SJSA1 (cell line): ENCODE data around the gene DNAJC11. TPM values are rescaled to one million over a fixed set of nuclear protein-coding genes. Genes with fewer than 3 reads are reported as not detected.

Experiments used
- DNase-seq, 2 experiments: peaks; one replicate each; pipeline ENCODE4 v3.0.0-alpha.2; 2015 to 2020; ENCODE audit warnings: low spot score in 2 of 2, low read depth in 1 of 2
- H3K27ac ChIP-seq: fragments of 250-450 bp; sonication (Bioruptor Pico); 2 replicates; pipeline ENCODE4 v1.5.1; 2020; ENCODE audit warnings: mild to moderate bottlenecking, moderate library complexity
- H3K27me3 ChIP-seq: fragments of 250-450 bp; sonication (Bioruptor Pico); replicated peaks from 2 replicates; pipeline ENCODE4 v1.5.1; 2020; ENCODE audit warnings: mild to moderate bottlenecking, moderate library complexity
- H3K36me3 ChIP-seq: fragments of 250-450 bp; sonication (Bioruptor Pico); 2 replicates; pipeline ENCODE4 v1.5.1; 2020; ENCODE audit warnings: mild to moderate bottlenecking
- H3K4me1 ChIP-seq: fragments of 250-450 bp; sonication (Bioruptor Pico); replicated peaks from 2 replicates; pipeline ENCODE4 v1.6.1; 2021; ENCODE audit warnings: mild to moderate bottlenecking
- H3K4me3 ChIP-seq: fragments of 250-450 bp; sonication (Bioruptor Pico); 2 replicates; pipeline ENCODE4 v1.5.1; 2020; ENCODE audit warnings: mild to moderate bottlenecking
- H3K9me3 ChIP-seq: fragments of 250-450 bp; sonication (Bioruptor Pico); replicated peaks from 2 replicates; pipeline ENCODE4 v1.5.1; 2020; ENCODE audit warnings: mild to moderate bottlenecking
- total RNA-seq: library from RNA; depleted of rRNA; stranded (reverse); fragments of >200 nt; shearing (Covaris generic); gene quantifications from 2 replicates; pipeline ENCODE4 v1.2.3, GENCODE V29; 2014

Gene DNAJC11
- total RNA-seq, 1 experiment from 2014 or later, result 40.1 TPM

- Histone ChIP-seq H3K36me3 (peaks cover 74% of the 10 kb centered on the region), H3K4me1 (peaks cover 6% of the 10 kb centered on the region), H3K27me3 (no peaks in the 10 kb centered on the region), H3K4me3 (no peak overlapping the region), H3K27ac (no peak overlapping the region), H3K9me3 (no peaks in the 10 kb centered on the region)
- no peak for DNase-seq
Measured at GRCh38 chr1:6619045-6619444, 82.6 kb downstream of the DNAJC11 start.

GRCh38 chr1:6614929-6615785 is 86.5 kb downstream of the DNAJC11 start:
- Histone ChIP-seq H3K27me3 (no peaks in the 10 kb centered on the region), H3K36me3 (peaks cover 40% of the 10 kb centered on the region), H3K27ac (no peak overlapping the region; the same call in 1 of the 2 replicates), H3K9me3 (no peaks in the 10 kb centered on the region), H3K4me1 (peaks cover 15% of the 10 kb centered on the region), H3K4me3 (peak overlapping the region; percentile 83)
- DNase-seq, result no peak

- peak in 1 of 2 experiments; percentile 61 for DNase-seq
- Histone ChIP-seq H3K4me3 (peak overlapping the region; percentile 83), H3K9me3 (no peaks in the 10 kb centered on the region), H3K36me3 (peaks cover 31% of the 10 kb centered on the region), H3K4me1 (peaks cover 15% of the 10 kb centered on the region), H3K27me3 (no peaks in the 10 kb centered on the region), H3K27ac (peak overlapping the region; percentile 54)
Measured at GRCh38 chr1:6614019-6614928, 87.3 kb downstream of the DNAJC11 start.

- peak within 1 kb of the TSS; percentile 54 for H3K27ac ChIP-seq
- H3K4me1 ChIP-seq, result peaks cover 15% of the 10 kb centered on the region
- H3K4me3 ChIP-seq, result peak within 1 kb of the TSS; percentile 83
- H3K27me3 ChIP-seq, result no peaks in the 10 kb centered on the region
- no peaks in the 10 kb centered on the region for H3K9me3 ChIP-seq
- H3K36me3 ChIP-seq, result peaks cover 25% of the 10 kb centered on the region
- DNase-seq, result peak; percentile 97 to 100
Measured at GRCh38 chr1:6613361-6614018, 88.1 kb downstream of the DNAJC11 start, which contains the start of gene PHF13. TSS of gene PHF13 (plus strand) at chr1:6613731. CDS start at chr1:6614067, 336 bp downstream.

- Histone ChIP-seq H3K36me3 (peaks cover 18% of the 10 kb centered on the region), H3K27ac (peak overlapping the region; percentile 53), H3K4me3 (peak overlapping the region; percentile 83), H3K4me1 (peaks cover 15% of the 10 kb centered on the region), H3K9me3 (no peaks in the 10 kb centered on the region), H3K27me3 (no peaks in the 10 kb centered on the region)
- peak; percentile 55 to 71 for DNase-seq
Measured at GRCh38 chr1:6612641-6613360, 88.8 kb downstream of the DNAJC11 start.

GRCh38 chr1:6603915-6604558 is 97.6 kb downstream of the DNAJC11 start:
- H3K4me3 ChIP-seq, result no peak overlapping the region
- H3K4me1 ChIP-seq, result peaks cover 42% of the 10 kb centered on the region
- peak overlapping the region; percentile 89 for H3K27ac ChIP-seq
- H3K36me3 ChIP-seq, result peaks cover 7% of the 10 kb centered on the region
- no peaks in the 10 kb centered on the region for H3K27me3 ChIP-seq
- DNase-seq, result peak; percentile 73 to 76
- H3K9me3 ChIP-seq, result no peaks in the 10 kb centered on the region

- Histone ChIP-seq H3K9me3 (no peaks in the 10 kb centered on the region), H3K4me3 (peak overlapping the region; percentile 66), H3K36me3 (peaks cover 11% of the 10 kb centered on the region), H3K27ac (peak overlapping the region; percentile 89), H3K27me3 (no peaks in the 10 kb centered on the region), H3K4me1 (peaks cover 42% of the 10 kb centered on the region)
- peak in 1 of 2 experiments; percentile 91 for DNase-seq
Measured at GRCh38 chr1:6603238-6603914, 98.2 kb downstream of the DNAJC11 start.

- Histone ChIP-seq H3K4me3 (peak within 1 kb of the TSS; percentile 66), H3K4me1 (peaks cover 42% of the 10 kb centered on the region), H3K36me3 (peaks cover 16% of the 10 kb centered on the region), H3K27me3 (no peaks in the 10 kb centered on the region), H3K9me3 (no peaks in the 10 kb centered on the region), H3K27ac (peak within 1 kb of the TSS; percentile 89)
- DNase-seq, result peak; percentile 93
Measured at GRCh38 chr1:6602669-6603237, 98.9 kb downstream of the DNAJC11 start, which contains the start of gene KLHL21. TSS of gene KLHL21 (minus strand) at chr1:6602869. CDS start at chr1:6602817, 52 bp downstream.

GRCh38 chr1:6601923-6602668 is 99.5 kb downstream of the DNAJC11 start:
- Histone ChIP-seq H3K27me3 (no peaks in the 10 kb centered on the region), H3K27ac (peak overlapping the region; percentile 55), H3K36me3 (peaks cover 23% of the 10 kb centered on the region), H3K4me1 (peaks cover 42% of the 10 kb centered on the region), H3K4me3 (peak overlapping the region; percentile 66), H3K9me3 (no peaks in the 10 kb centered on the region)
- DNase-seq, result peak in 1 of 2 experiments; percentile 89

GRCh38 chr1:6601049-6601922 is 100.3 kb downstream of the DNAJC11 start:
- peak overlapping the region; percentile 66 for H3K4me3 ChIP-seq
- no peaks in the 10 kb centered on the region for H3K27me3 ChIP-seq
- peaks cover 31% of the 10 kb centered on the region for H3K36me3 ChIP-seq
- H3K4me1 ChIP-seq, result peaks cover 42% of the 10 kb centered on the region
- DNase-seq, result peak; percentile 83 to 90
- peak overlapping the region; percentile 55 for H3K27ac ChIP-seq
- H3K9me3 ChIP-seq, result no peaks in the 10 kb centered on the region
